IMR-90 (cell line): ENCODE data around the gene AADACL4. TPM values are rescaled to one million over a fixed set of nuclear protein-coding genes. Genes with fewer than 3 reads are reported as not detected.

ENCODE experiments used
- ATAC-seq: fragments of 200-7000 bp; cut with Tn5 transposase; 2 replicates; pipeline ENCODE4 v1.9.1; 2020; ENCODE audit warnings: low read depth, mild to moderate bottlenecking, moderate library complexity
- BruUV-seq: library from RNA; stranded (reverse); fragments of 400-500 nt; replicated peaks from 2 replicates; lab custom pipeline; 2021; lab: Mats Ljungman, UMichigan
- CTCF ChIA-PET: fragments of 300-600 bp; formaldehyde crosslinking; extraction: SDS; loops from one replicate; lab custom pipeline; 2021; ENCODE audit warnings: antibody characterized with exemption; lab: Yijun Ruan, JAX
- POLR2A ChIA-PET: fragments of 300-600 bp; sonication (Branson Sonifier 250); formaldehyde crosslinking; loops from one replicate; lab custom pipeline; 2022; ENCODE audit warnings: antibody characterized with exemption; ENCODE audit not compliant: unreplicated experiment; lab: Charles Lee
- DNase-seq: peaks from one replicate; pipeline ENCODE4 v3.0.0; 2013
- H2AFZ ChIP-seq: replicated peaks from 2 replicates; pipeline ENCODE3; 2013; ENCODE audit warnings: low read length, mild to moderate bottlenecking; ENCODE audit not compliant: poor library complexity
- H2AK5ac ChIP-seq: 2 replicates; pipeline ENCODE4 v1.6.1; 2013; ENCODE audit warnings: low read depth, low read length, inconsistent platforms
- H2AK9ac ChIP-seq: replicated peaks from 2 replicates; pipeline ENCODE3; 2013; ENCODE audit warnings: mild to moderate bottlenecking, low read depth, low read length, moderate library complexity; ENCODE audit not compliant: poor library complexity
- H2BK120ac ChIP-seq: 2 replicates; pipeline ENCODE4 v1.6.1; 2013; ENCODE audit warnings: low read depth, low read length, inconsistent platforms
- H2BK15ac ChIP-seq: 3 replicates; pipeline ENCODE4 v1.6.1; 2013; ENCODE audit warnings: low read depth, low read length, inconsistent platforms
- H2BK20ac ChIP-seq: 2 replicates; pipeline ENCODE4 v1.6.1; 2013; ENCODE audit warnings: low read depth, mild to moderate bottlenecking, inconsistent platforms, low read length, moderate library complexity
- H2BK5ac ChIP-seq: 2 replicates; pipeline ENCODE4 v1.6.1; 2013; ENCODE audit warnings: mild to moderate bottlenecking, low read depth, low read length, inconsistent platforms; ENCODE audit not compliant: poor library complexity, severe bottlenecking
- H3K14ac ChIP-seq: replicated peaks from 2 replicates; pipeline ENCODE4 v1.6.1; 2013; ENCODE audit warnings: low read depth, low read length, inconsistent platforms
- H3K18ac ChIP-seq: 2 replicates; pipeline ENCODE4 v1.6.1; 2013; ENCODE audit warnings: low read depth, low read length, control low read depth
- H3K23ac ChIP-seq: 2 replicates; pipeline ENCODE4 v1.6.1; 2013; ENCODE audit warnings: low read depth, low read length, inconsistent platforms
- H3K27ac ChIP-seq: 2 replicates; pipeline ENCODE4 v1.5.1; 2013; ENCODE audit warnings: mild to moderate bottlenecking, control low read depth, low read length; ENCODE audit not compliant: insufficient read depth
- H3K27me3 ChIP-seq: 2 replicates; pipeline ENCODE4 v1.6.1; 2013; ENCODE audit warnings: low read length; ENCODE audit not compliant: control insufficient read depth, insufficient read depth
- H3K36me3 ChIP-seq: 2 replicates; pipeline ENCODE4 v1.6.1; 2013; ENCODE audit warnings: low read length, mixed read lengths; ENCODE audit not compliant: control insufficient read depth, insufficient read depth
- H3K4ac ChIP-seq: 2 replicates; pipeline ENCODE4 v1.6.1; 2013; ENCODE audit warnings: low read depth, low read length, inconsistent platforms
- H3K4me1 ChIP-seq: 2 replicates; pipeline ENCODE4 v1.6.1; 2013; ENCODE audit warnings: low read length, mixed read lengths; ENCODE audit not compliant: control insufficient read depth, insufficient read depth
- H3K4me2 ChIP-seq: 2 replicates; pipeline ENCODE4 v1.6.1; 2013; ENCODE audit warnings: low read depth, mild to moderate bottlenecking, control low read depth, low read length, moderate library complexity
- H3K4me3 ChIP-seq: 2 replicates; pipeline ENCODE4 v1.5.1; 2013; ENCODE audit warnings: low read depth, mild to moderate bottlenecking, control low read depth, low read length, moderate library complexity; ENCODE audit not compliant: insufficient read depth
- H3K56ac ChIP-seq: 2 replicates; pipeline ENCODE4 v1.6.1; 2013; ENCODE audit warnings: low read length, inconsistent platforms; ENCODE audit not compliant: insufficient read depth; ENCODE audit errors: extremely low read depth
- H3K79me1 ChIP-seq, 2 experiments: 2 replicates each; pipeline ENCODE4 v1.6.1; 2013; ENCODE audit warnings: low read length in 2 of 2, inconsistent platforms in 1 of 2, low read depth in 1 of 2
- H3K9ac ChIP-seq: 2 replicates; pipeline ENCODE4 v1.6.1; 2013; ENCODE audit warnings: low read depth, low read length, control low read depth
- H3K9me1 ChIP-seq: 2 replicates; pipeline ENCODE4 v1.6.1; 2013; ENCODE audit warnings: low read length, inconsistent platforms; ENCODE audit not compliant: insufficient read depth
- H3K9me3 ChIP-seq: 2 replicates; pipeline ENCODE4 v1.6.1; 2013; ENCODE audit warnings: low read length; ENCODE audit not compliant: control insufficient read depth, insufficient read depth
- H4K20me1 ChIP-seq: 2 replicates; pipeline ENCODE4 v1.6.1; 2013; ENCODE audit warnings: low read length, inconsistent platforms; ENCODE audit not compliant: insufficient read depth
- H4K5ac ChIP-seq: 2 replicates; pipeline ENCODE4 v1.6.1; 2013; ENCODE audit warnings: mild to moderate bottlenecking, low read depth, low read length, control low read depth
- H4K8ac ChIP-seq, 2 experiments: 2 replicates each; pipeline ENCODE4 v1.6.1; 2013; ENCODE audit warnings: low read depth in 2 of 2, low read length in 2 of 2, control low read depth in 1 of 2, inconsistent platforms in 1 of 2
- H4K91ac ChIP-seq: 2 replicates; pipeline ENCODE4 v1.6.1; 2013; ENCODE audit warnings: low read depth, low read length, inconsistent platforms; ENCODE audit not compliant: insufficient read depth
- BHLHE40 ChIP-seq: fragments of 150-350 bp; IDR thresholded peaks from 2 replicates; pipeline ENCODE4 v1.6.1; 2016; ENCODE audit warnings: mild to moderate bottlenecking, low read depth, low read length
- CEBPB ChIP-seq: IDR thresholded peaks from 2 replicates; pipeline ENCODE4 v1.6.1; 2012; ENCODE audit warnings: low read depth, low read length, improper control_type of control experiment
- CHD1 ChIP-seq: IDR thresholded peaks from 2 replicates; pipeline ENCODE4 v1.6.1; 2012; ENCODE audit warnings: low read depth, low read length, improper control_type of control experiment
- CTCF ChIP-seq: conservative IDR thresholded peaks from 2 replicates; pipeline ENCODE4 v1.5.1; 2012; ENCODE audit warnings: mild to moderate bottlenecking, low read depth, low read length, improper control_type of control experiment
- ELK1 ChIP-seq: fragments of 150-350 bp; IDR thresholded peaks from 2 replicates; pipeline ENCODE4 v1.6.1; 2016; ENCODE audit warnings: low read depth, mild to moderate bottlenecking, low read length, moderate library complexity, borderline replicate concordance
- FOS ChIP-seq: fragments of 150-350 bp; IDR thresholded peaks from 2 replicates; pipeline ENCODE4 v1.6.1; 2016; ENCODE audit warnings: low read depth, low read length
- MAFK ChIP-seq: IDR thresholded peaks from 2 replicates; pipeline ENCODE4 v1.6.1; 2012; ENCODE audit warnings: low read depth, low read length, improper control_type of control experiment
- MAZ ChIP-seq: IDR thresholded peaks from 2 replicates; pipeline ENCODE4 v1.6.1; 2012; ENCODE audit warnings: low read depth, mild to moderate bottlenecking, low read length, improper control_type of control experiment, moderate library complexity, borderline replicate concordance
- MXI1 ChIP-seq: IDR thresholded peaks from 2 replicates; pipeline ENCODE4 v1.6.1; 2012; ENCODE audit warnings: low read depth, mild to moderate bottlenecking, low read length, moderate library complexity, borderline replicate concordance
- NFE2L2 ChIP-seq: fragments of 150-350 bp; IDR thresholded peaks from 2 replicates; pipeline ENCODE4 v1.6.1; 2016; ENCODE audit warnings: low read depth, mild to moderate bottlenecking, low read length
- POLR2A ChIP-seq: IDR thresholded peaks from 2 replicates; pipeline ENCODE4 v1.6.1; 2012; ENCODE audit warnings: mild to moderate bottlenecking, low read depth, low read length
- RAD21 ChIP-seq: IDR thresholded peaks from 2 replicates; pipeline ENCODE4 v1.6.1; 2012; ENCODE audit warnings: low read length, improper control_type of control experiment
- RFX5 ChIP-seq: IDR thresholded peaks from 2 replicates; pipeline ENCODE4 v1.8.0; 2012; ENCODE audit warnings: low read depth, mild to moderate bottlenecking, low read length, moderate library complexity
- WGBS, 2 experiments: methylation state at CpG; one replicate each; pipeline versions ENCODE4 v1.1.5 to v1.1.7; 2013; ENCODE audit warnings: missing lambda C conversion rate in 2 of 2; ENCODE audit not compliant: insufficient read length in 1 of 2; ENCODE audit errors: extremely low coverage in 2 of 2; 5-methylcytosine and 5-hydroxymethylcytosine counted together
- dilution Hi-C: fragments of 300-500 bp; cut with HindIII; formaldehyde crosslinking; loops from one replicate; pipeline ENCODE4 v1.14.3; 2018; ENCODE audit warnings: low sequenced_read_pairs; ENCODE audit not compliant: unreplicated experiment
- in situ Hi-C: fragments of 300-500 bp; cut with MboI; formaldehyde crosslinking; loops from 3 replicates; pipeline ENCODE4 v1.14.3; 2019; ENCODE audit warnings: low sequenced_read_pairs, inconsistent platforms, mixed read lengths
- intact Hi-C: fragments of 100-400 bp; cut with micrococcal nuclease; formaldehyde crosslinking; loops from 2 replicates; pipeline ENCODE4 v1.10.0; 2022
- polyA plus RNA-seq, 3 experiments: library from polyadenylated mRNA; depleted of rRNA; stranded (reverse); fragments of >200 nt; gene quantifications; 2 replicates each; pipeline ENCODE4 v1.2.3, GENCODE V29; 2012; ENCODE audit warnings: low replicate concordance in 1 of 3
- total RNA-seq: library from RNA; depleted of rRNA; stranded (reverse); fragments of >200 nt; gene quantifications from 2 replicates; pipeline ENCODE4 v1.2.3, GENCODE V29; 2012

The AADACL4 gene
- total and polyA plus RNA-seq, 2 of the 4 experiments (the other 2 are of a cell fraction): not detected

- TF ChIP-seq MAZ (no peak), RFX5 (no peak), CHD1 (no peak)
Observed at GRCh38 chr1:12658531-12659453, 14.9 kb downstream of the AADACL4 start (continued).

GRCh38 chr1:12661606-12662219 is 17.8 kb downstream of the AADACL4 start:
- BruUV-seq: no TSS peak
- Histone ChIP-seq H3K27me3 (peaks cover 12% of the 10 kb centered on the region), H3K9me1 (no peaks in the 10 kb centered on the region; the same call in 1 of the 2 replicates), H2BK120ac (no peak overlapping the region), H2AK5ac (no peak overlapping the region), H4K91ac (no peak overlapping the region), H3K23ac (no peak overlapping the region), H3K9me3 (peaks cover 5% of the 10 kb centered on the region; the same call in 1 of the 2 replicates), H3K56ac (no peak overlapping the region), H3K4ac (no peak overlapping the region), H3K79me1 (no peaks in the 10 kb centered on the region), H3K4me1 (no peaks in the 10 kb centered on the region), H2BK20ac (no peak overlapping the region), H2AFZ (no peak overlapping the region), H4K8ac (no peak overlapping the region), H2BK15ac (no peak overlapping the region), H3K18ac (no peak overlapping the region), H4K20me1 (no peaks in the 10 kb centered on the region; the same call in 1 of the 2 replicates), H2AK9ac (no peak overlapping the region), H4K5ac (no peak overlapping the region), H2BK5ac (no peak overlapping the region), H3K36me3 (no peaks in the 10 kb centered on the region), H3K27ac (no peak overlapping the region), H3K4me2 (no peak overlapping the region), H3K14ac (no peak overlapping the region), H3K4me3 (no peak overlapping the region), H3K9ac (no peak overlapping the region)
- DNase-seq (no peak), ATAC-seq (no peak)
- WGBS, 2 experiments: no CpG with 5 or more reads among the region's 6 CpGs
- CTCF ChIA-PET: no interaction called here
- POLR2A ChIA-PET: interaction anchor here (0.6 kb wide), 1 partner anchor 8 kb away, joined by 5 read pairs; no protein-coding TSS in a partner anchor
- intact Hi-C loops (no loop called here), dilution Hi-C loops (no loop called here), in situ Hi-C loops (loop anchor here (5.0 kb wide), 1 partner anchor 349 kb away; no protein-coding TSS in a partner anchor)
- TF ChIP-seq MAZ (no peak), FOS (no peak), MAFK (no peak), POLR2A (no peak), RAD21 (no peak), NFE2L2 (no peak), CTCF (no peak), BHLHE40 (no peak), CEBPB (no peak), MXI1 (no peak), ELK1 (no peak)
